GM19023 (cell line): ENCODE data around the gene ZNF688.

Experiments
- ATAC-seq: cut with Tn5 transposase; IDR thresholded peaks from one replicate; pipeline ENCODE4 v1.9.1; 2021; ENCODE audit warnings: mild to moderate bottlenecking, moderate library complexity; ENCODE audit not compliant: unreplicated experiment

ZNF688 gene

GRCh38 chr16:30585400-30586191 lies 14.1 kb upstream of the ZNF688 start, which contains the start of gene ZNF785:
TSS of gene ZNF785 (minus strand) at chr16:30585697. CDS start at chr16:30585611, 86 bp downstream.
- ATAC-seq, result peak; percentile 90

GRCh38 chr16:30585022-30585399 lies 13.5 kb upstream of the ZNF688 start:
- peak; percentile 30 for ATAC-seq

GRCh38 chr16:30582611-30583340 lies 11.3 kb upstream of the ZNF688 start:
- no peak for ATAC-seq

GRCh38 chr16:30581457-30581856 lies 9.9 kb upstream of the ZNF688 start:
- no peak for ATAC-seq

GRCh38 chr16:30574678-30575077 lies 3.2 kb upstream of the ZNF688 start:
- no peak for ATAC-seq

- no peak for ATAC-seq
These were observed 674 bp downstream of the ZNF688 start for GRCh38 chr16:30570636-30571444.

- ATAC-seq, result no peak
These were observed 1.5 kb downstream of the ZNF688 start for GRCh38 chr16:30569746-30570635.

- ATAC-seq, result no peak
These were observed 2.2 kb downstream of the ZNF688 start for GRCh38 chr16:30569281-30569680.

GRCh38 chr16:30567991-30568638 lies 3.4 kb downstream of the ZNF688 start:
- ATAC-seq, result no peak

- no peak for ATAC-seq
These were observed 4.1 kb downstream of the ZNF688 start for GRCh38 chr16:30567160-30567990.

GRCh38 chr16:30566531-30566930 lies 5.0 kb downstream of the ZNF688 start:
- ATAC-seq, result no peak

GRCh38 chr16:30565984-30566383 lies 5.5 kb downstream of the ZNF688 start:
- no peak for ATAC-seq

GRCh38 chr16:30565526-30565925 lies 6.0 kb downstream of the ZNF688 start:
- no peak for ATAC-seq

GRCh38 chr16:30562021-30562420 lies 9.5 kb downstream of the ZNF688 start:
- ATAC-seq, result no peak

GRCh38 chr16:30561089-30561816 lies 10.3 kb downstream of the ZNF688 start:
- ATAC-seq, result no peak

GRCh38 chr16:30559690-30560089 lies 11.8 kb downstream of the ZNF688 start:
- ATAC-seq, result no peak

GRCh38 chr16:30558789-30559377 lies 12.6 kb downstream of the ZNF688 start:
- ATAC-seq, result no peak
